ENCODE results near the gene SLC6A11.

SLC6A11 gene

DNA sequence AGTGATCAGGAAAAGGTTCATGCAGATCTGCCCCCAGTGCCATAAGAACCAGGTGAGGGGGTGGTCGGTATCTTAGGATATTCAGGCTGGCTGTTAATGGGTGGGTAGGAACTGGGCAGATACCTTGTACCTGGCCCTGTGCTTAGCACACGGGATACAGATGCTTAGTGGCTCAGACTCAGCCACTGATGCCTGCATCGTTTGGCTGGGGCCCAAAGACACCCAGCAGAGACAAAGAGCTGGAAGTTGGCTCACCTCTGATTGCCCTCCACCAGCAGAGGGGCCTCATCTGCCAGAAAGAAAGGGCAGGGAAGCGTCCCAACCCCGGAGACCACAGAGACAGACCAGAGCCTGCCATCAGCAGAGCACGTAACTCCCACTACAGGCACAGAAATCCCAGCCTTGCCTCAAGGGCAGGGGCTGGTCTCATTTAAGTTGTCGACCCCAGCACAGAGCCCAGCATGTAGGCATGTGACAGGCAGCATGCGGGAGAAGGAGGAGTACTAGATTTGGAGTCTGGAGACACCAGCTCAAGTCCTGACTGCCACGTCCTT lies 112.5 kb downstream of the SLC6A11 start:
- Histone ChIP-seq H3K27me3 (ENCODE audit: insufficient read depth, low read depth, severe bottlenecking) (no peaks in the 10 kb centered on the region), H3K9me3 (ENCODE audit: severe bottlenecking) (no peaks in the 10 kb centered on the region), H3K4me3 (ENCODE audit: low read depth, low read length) (no peak overlapping the region), H3K36me3 (no peaks in the 10 kb centered on the region), H3K27ac (no peak overlapping the region)
- TF ChIP-seq, protein P1, sequence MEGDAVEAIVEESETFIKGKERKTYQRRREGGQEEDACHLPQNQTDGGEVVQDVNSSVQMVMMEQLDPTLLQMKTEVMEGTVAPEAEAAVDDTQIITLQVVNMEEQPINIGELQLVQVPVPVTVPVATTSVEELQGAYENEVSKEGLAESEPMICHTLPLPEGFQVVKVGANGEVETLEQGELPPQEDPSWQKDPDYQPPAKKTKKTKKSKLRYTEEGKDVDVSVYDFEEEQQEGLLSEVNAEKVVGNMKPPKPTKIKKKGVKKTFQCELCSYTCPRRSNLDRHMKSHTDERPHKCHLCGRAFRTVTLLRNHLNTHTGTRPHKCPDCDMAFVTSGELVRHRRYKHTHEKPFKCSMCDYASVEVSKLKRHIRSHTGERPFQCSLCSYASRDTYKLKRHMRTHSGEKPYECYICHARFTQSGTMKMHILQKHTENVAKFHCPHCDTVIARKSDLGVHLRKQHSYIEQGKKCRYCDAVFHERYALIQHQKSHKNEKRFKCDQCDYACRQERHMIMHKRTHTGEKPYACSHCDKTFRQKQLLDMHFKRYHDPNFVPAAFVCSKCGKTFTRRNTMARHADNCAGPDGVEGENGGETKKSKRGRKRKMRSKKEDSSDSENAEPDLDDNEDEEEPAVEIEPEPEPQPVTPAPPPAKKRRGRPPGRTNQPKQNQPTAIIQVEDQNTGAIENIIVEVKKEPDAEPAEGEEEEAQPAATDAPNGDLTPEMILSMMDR (IDR thresholded peaks at IDR 0.05; ENCODE audit: low read depth, low read length) = no peak
- DNase-seq = no peak

DNA sequence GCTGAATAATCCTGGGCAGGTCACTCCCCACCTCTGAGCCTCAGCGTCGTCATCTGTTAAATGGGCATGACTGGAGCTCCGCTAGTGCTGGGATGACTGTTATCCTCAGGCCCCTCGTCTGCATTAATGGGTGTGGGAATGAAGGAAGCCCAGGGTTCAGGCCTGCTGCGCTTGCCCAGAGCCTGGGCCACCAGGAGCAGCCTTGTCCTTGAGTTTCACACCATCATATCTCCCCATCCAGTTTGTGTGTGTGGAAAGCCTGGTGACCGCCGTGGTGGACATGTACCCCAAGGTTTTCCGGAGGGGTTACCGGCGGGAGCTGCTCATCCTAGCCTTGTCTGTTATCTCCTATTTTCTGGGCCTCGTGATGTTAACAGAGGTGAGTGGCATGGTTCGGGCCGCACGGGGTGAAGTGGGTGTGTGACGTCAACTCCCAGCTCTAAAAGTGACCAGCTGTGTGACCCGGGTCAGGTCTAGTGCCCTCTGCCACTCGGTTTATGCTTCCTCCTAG lies 113.0 kb downstream of the SLC6A11 start:
- H3K27ac ChIP-seq = no peak overlapping the region
- H3K4me3 ChIP-seq (ENCODE audit: low read depth, low read length) = no peak overlapping the region
- no peaks in the 10 kb centered on the region for H3K36me3 ChIP-seq
- no peak for DNase-seq
- H3K9me3 ChIP-seq (ENCODE audit: severe bottlenecking) = no peaks in the 10 kb centered on the region
- TF ChIP-seq, protein P1 (IDR thresholded peaks at IDR 0.05; ENCODE audit: low read depth, low read length) = no peak
- no peaks in the 10 kb centered on the region for H3K27me3 ChIP-seq (ENCODE audit: insufficient read depth, low read depth, severe bottlenecking)

- Histone ChIP-seq H3K36me3 (no peaks in the 10 kb centered on the region), H3K27ac (no peak overlapping the region), H3K27me3 (ENCODE audit: insufficient read depth, low read depth, severe bottlenecking) (no peaks in the 10 kb centered on the region), H3K4me3 (ENCODE audit: low read depth, low read length) (no peak overlapping the region), H3K9me3 (ENCODE audit: severe bottlenecking) (no peaks in the 10 kb centered on the region)
- TF ChIP-seq, protein P1 (IDR thresholded peaks at IDR 0.05; ENCODE audit: low read depth, low read length) = no peak
- DNase-seq = no peak
Measured at GRCh38 chr3:10929978-10930665, 114.1 kb downstream of the SLC6A11 start.

- Histone ChIP-seq H3K27me3 (ENCODE audit: insufficient read depth, low read depth, severe bottlenecking) (no peaks in the 10 kb centered on the region), H3K36me3 (no peaks in the 10 kb centered on the region), H3K9me3 (ENCODE audit: severe bottlenecking) (no peaks in the 10 kb centered on the region), H3K4me3 (ENCODE audit: low read depth, low read length) (no peak overlapping the region), H3K27ac (no peak overlapping the region)
- TF ChIP-seq, protein P1 (IDR thresholded peaks at IDR 0.05; ENCODE audit: low read depth, low read length) = no peak
- no peak for DNase-seq
Measured at GRCh38 chr3:10930666-10931040, 114.6 kb downstream of the SLC6A11 start.

DNA sequence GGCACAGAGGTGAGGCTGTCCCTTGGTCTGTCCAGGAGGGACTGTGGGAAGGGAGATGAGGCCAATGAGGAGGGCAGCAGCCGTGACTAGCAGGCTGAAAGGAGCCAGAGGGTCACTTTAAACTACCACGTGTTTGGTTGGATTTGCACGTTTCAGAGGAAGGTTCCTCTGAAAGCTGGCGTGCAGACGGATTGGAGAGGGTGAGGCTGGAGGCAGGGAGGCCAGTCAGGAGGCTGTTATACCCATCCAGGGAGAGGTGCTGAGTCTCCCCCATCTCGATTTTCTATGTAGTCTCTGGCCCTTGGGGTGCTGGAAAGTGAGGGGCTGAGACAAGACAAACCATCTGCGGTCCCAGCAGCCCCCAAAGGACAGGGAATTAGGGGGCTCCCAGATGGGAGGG lies 116.6 kb downstream of the SLC6A11 start:
- no peak for DNase-seq
- no peak overlapping the region for H3K4me3 ChIP-seq (ENCODE audit: low read depth, low read length)
- no peak overlapping the region for H3K27ac ChIP-seq
- TF ChIP-seq, protein P1 (IDR thresholded peaks at IDR 0.05; ENCODE audit: low read depth, low read length) = no peak
- H3K9me3 ChIP-seq (ENCODE audit: severe bottlenecking) = no peaks in the 10 kb centered on the region
- H3K27me3 ChIP-seq (ENCODE audit: insufficient read depth, low read depth, severe bottlenecking) = no peaks in the 10 kb centered on the region
- H3K36me3 ChIP-seq = no peaks in the 10 kb centered on the region
